GM10248 (cell line): ENCODE measurements around the gene ADGRB2.

Source experiments
- CTCF ChIA-PET: fragments of 300-600 bp; sonication (Branson Sonifier 250); formaldehyde crosslinking; extraction: SDS; loops from one replicate; lab custom pipeline; 2021; ENCODE audit warnings: antibody characterized with exemption; lab: Yijun Ruan, JAX
- POLR2A ChIA-PET: fragments of 350-650 bp; sonication (Branson Sonifier 250); formaldehyde crosslinking; extraction: SDS; loops from one replicate; lab custom pipeline; 2020; ENCODE audit warnings: antibody characterized with exemption; lab: Yijun Ruan, JAX
- DNase-seq: peaks from one replicate; pipeline ENCODE4 v3.0.0; 2012; ENCODE audit errors: extremely low spot score
- CTCF ChIP-seq: IDR thresholded peaks from 2 replicates; pipeline ENCODE4 v1.5.1; 2012; ENCODE audit warnings: mild to moderate bottlenecking, low read depth; ENCODE audit errors: extremely low read depth, missing control alignments, control extremely low read depth

Gene ADGRB2

GRCh38 chr1:31730336-31731048 lies 33.6 kb downstream of the ADGRB2 start:
- ChIA-PET CTCF (interaction anchor here (4.8 kb wide), 1 partner anchor 14 kb away, joined by 25 read pairs; no protein-coding TSS in a partner anchor), POLR2A (no interaction called here)
- no peak for DNase-seq
- TF ChIP-seq CTCF, result no peak

- ChIA-PET CTCF (interaction anchor here (4.6 kb wide), 1 partner anchor 13 kb away, joined by 39 read pairs; no protein-coding TSS in a partner anchor), POLR2A (no interaction called here)
- DNase-seq, result no peak
- no peak for TF ChIP-seq CTCF
Observed at GRCh38 chr1:31727849-31728248, 36.3 kb downstream of the ADGRB2 start.

GRCh38 chr1:31727195-31727594 lies 36.9 kb downstream of the ADGRB2 start:
- POLR2A ChIA-PET, result no interaction called here
- CTCF ChIA-PET, result interaction anchor here (1.3 to 4.6 kb wide), 2 partner anchors 12 to 18 kb away, joined by 5 to 39 read pairs; no protein-coding TSS in a partner anchor
- no peak for DNase-seq
- no peak for TF ChIP-seq CTCF

- TF ChIP-seq CTCF, result no peak
- CTCF ChIA-PET, result interaction anchor here (1.0 to 4.6 kb wide), 4 partner anchors 12 to 64 kb away, joined by 3 to 39 read pairs (median 5); no protein-coding TSS in a partner anchor
- POLR2A ChIA-PET, result no interaction called here
- DNase-seq, result no peak
Observed at GRCh38 chr1:31726715-31727114, 37.4 kb downstream of the ADGRB2 start.

- no peak for DNase-seq
- POLR2A ChIA-PET, result no interaction called here
- no peak for TF ChIP-seq CTCF
- CTCF ChIA-PET, result interaction anchor here (0.8 to 4.6 kb wide), 6 partner anchors 8 to 63 kb away, joined by 3 to 39 read pairs (median 4); no protein-coding TSS in a partner anchor
Observed at GRCh38 chr1:31725777-31726535, 38.2 kb downstream of the ADGRB2 start.

GRCh38 chr1:31725134-31725533 lies 39.0 kb downstream of the ADGRB2 start:
- no peak for TF ChIP-seq CTCF
- ChIA-PET POLR2A (interaction anchor here (0.6 kb wide), 1 partner anchor 118 kb away, joined by 4 read pairs; no protein-coding TSS in a partner anchor), CTCF (interaction anchor here (0.8 to 4.6 kb wide), 5 partner anchors 9 to 176 kb away, joined by 3 to 39 read pairs (median 3); no protein-coding TSS in a partner anchor)
- DNase-seq, result no peak
